Activated naive CD4-positive, alpha-beta T cell treated with anti-CD3 and anti-CD28 coated beads, Interleukin-2, amount 50 U/mL, for 72 hours (primary cell): ENCODE measurements around the gene REXO1. TPM values are rescaled to one million over a fixed set of nuclear protein-coding genes. Genes with fewer than 3 reads are reported as not detected.
A peak's percentile ranks its signal among the peaks of the same experiment; 100 is the strongest.
"Not testable (repeated sequence)": the region's sequence is repeated elsewhere in the genome, so short reads cannot be mapped to it uniquely, and the experiment has no call there.

Experiments
- ATAC-seq, 2 donors: fragments of 150-1000 bp; cut with Tn5 transposase; 2 replicates each; pipeline ENCODE4 v1.10.0; 2021; ENCODE audit warnings: mild to moderate bottlenecking in 2 of 2, moderate library complexity in 2 of 2
- DNase-seq, 2 donors: peaks; one replicate each; pipeline ENCODE4 v3.0.0; 2021 to 2022; ENCODE audit warnings: low spot score in 2 of 2
- H3K27ac Mint-ChIP-seq, 2 donors: one replicate each; pipeline ENCODE4 v1.8.0; 2022; ENCODE audit warnings: mild to moderate bottlenecking in 2 of 2, mixed read lengths in 2 of 2
- H3K36me3 Mint-ChIP-seq, 2 donors: one replicate each; pipeline ENCODE4 v1.8.0; 2022; ENCODE audit warnings: mixed read lengths in 2 of 2
- H3K9me3 Mint-ChIP-seq, 2 donors: one replicate each; pipeline ENCODE4 v1.8.0; 2022; ENCODE audit warnings: mixed read lengths in 2 of 2
- total RNA-seq, 2 donors: library from RNA; stranded (reverse); gene quantifications; one replicate each; pipeline ENCODE4 v1.2.3, GENCODE V29; 2022

The REXO1 gene
- total RNA-seq, 2 donors from 2014 or later = 35.5 to 44.5 TPM

DNA sequence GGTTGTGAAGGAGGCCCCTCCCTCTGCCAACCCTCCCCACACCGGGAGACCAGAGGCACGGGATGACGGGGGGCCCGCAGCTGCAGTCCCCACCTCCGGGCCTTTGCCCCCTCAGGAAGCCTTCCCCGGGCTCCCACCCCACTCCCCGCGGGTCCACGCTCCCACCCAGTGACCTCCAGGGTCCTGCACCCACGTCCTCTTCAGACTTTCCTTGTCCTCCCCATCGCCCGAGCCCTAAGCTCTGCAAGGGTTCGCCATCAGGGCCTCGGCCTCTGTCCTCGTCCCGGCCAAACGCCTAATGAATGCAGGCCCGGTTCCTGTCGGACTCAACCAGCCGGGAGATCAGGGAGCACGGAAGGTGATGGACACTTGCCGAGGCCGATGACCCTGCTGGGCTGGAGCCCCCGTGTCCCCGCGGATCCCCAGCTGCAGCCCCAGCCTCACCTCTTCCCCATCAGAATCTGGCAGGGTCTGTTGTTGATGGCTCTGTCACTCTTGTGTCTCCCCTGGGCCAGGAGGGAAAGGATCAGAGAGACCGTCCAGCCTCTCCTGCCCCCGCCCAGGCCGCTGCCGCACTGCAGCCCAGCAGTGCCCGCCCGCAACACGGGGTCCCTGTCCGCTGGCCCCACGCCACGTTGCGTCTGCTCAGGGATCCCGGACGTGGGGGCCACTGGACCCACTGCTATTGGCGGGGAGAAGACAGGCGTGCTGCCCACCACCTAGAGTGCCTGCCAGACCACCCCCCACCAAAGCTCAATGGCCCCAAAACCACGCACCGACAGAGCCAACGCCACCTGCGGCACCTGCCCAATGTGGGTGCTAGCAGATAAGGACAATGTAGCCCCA, 41.9 kb downstream of the REXO1 start:
- no peaks in the 10 kb centered on the region for H3K36me3 Mint-ChIP-seq
- ATAC-seq (no peak), DNase-seq (no peak)
- no peaks in the 10 kb centered on the region for H3K9me3 Mint-ChIP-seq
- H3K27ac Mint-ChIP-seq = no peak overlapping the region

GRCh38 chr19:1805401-1806183, 42.7 kb downstream of the REXO1 start:
- Mint-ChIP-seq H3K9me3 (no peaks in the 10 kb centered on the region), H3K27ac (no peak overlapping the region), H3K36me3 (no peaks in the 10 kb centered on the region)
- ATAC-seq (no peak), DNase-seq (no peak)

DNA sequence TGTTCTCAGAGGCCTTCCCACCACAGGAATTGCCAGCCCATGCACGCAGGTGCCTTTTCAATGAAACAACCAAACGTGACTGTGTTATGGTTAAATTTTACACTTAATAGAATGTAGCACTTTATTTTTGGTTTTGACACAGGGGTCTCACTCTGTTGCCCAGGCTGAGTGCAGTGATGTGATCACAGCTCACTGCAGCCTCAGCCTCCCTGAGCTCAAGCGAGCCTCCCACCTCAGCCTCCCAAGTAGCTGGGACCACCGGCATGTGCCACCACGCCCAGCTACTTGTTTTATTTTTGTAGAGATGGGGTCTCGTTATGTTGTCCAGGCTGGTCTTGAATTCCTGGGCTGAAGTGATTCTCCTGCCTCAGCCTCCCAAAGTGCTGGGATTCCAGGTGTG, 43.4 kb downstream of the REXO1 start:
- no peak overlapping the region for H3K27ac Mint-ChIP-seq
- ATAC-seq (no peak), DNase-seq (no peak)
- no peaks in the 10 kb centered on the region for H3K9me3 Mint-ChIP-seq
- H3K36me3 Mint-ChIP-seq = no peaks in the 10 kb centered on the region

- no peak for DNase-seq
- H3K36me3 Mint-ChIP-seq = no peaks in the 10 kb centered on the region
- ATAC-seq = no peak
- H3K9me3 Mint-ChIP-seq = no peaks in the 10 kb centered on the region
- no peak overlapping the region for H3K27ac Mint-ChIP-seq
Measured at GRCh38 chr19:1799695-1800342, 48.5 kb downstream of the REXO1 start.

DNA sequence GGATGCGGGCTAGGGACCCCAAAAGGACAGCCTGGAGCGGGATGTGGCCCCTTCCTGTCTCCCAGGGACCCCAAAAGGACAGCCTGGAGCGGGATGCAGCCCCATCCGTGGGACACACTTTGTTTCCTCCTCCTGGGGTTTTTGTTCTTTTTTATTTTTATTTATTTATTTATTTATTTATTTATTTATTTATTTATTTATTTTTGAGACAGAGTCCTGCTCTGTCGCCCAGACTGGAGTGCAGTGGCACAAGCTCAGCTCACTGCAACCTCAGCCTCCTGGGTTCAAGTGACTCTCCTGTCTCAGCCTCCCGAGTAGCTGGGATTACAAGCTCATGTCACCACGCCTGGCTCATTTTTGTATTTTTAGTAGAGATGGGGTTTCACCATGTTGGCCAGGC, 51.0 kb downstream of the REXO1 start:
- not testable (repeated sequence) for ATAC-seq, DNase-seq, H3K36me3 Mint-ChIP-seq, H3K9me3 Mint-ChIP-seq
- peak overlapping the region in 1 of 2 donors; percentile 27 for H3K27ac Mint-ChIP-seq

DNA sequence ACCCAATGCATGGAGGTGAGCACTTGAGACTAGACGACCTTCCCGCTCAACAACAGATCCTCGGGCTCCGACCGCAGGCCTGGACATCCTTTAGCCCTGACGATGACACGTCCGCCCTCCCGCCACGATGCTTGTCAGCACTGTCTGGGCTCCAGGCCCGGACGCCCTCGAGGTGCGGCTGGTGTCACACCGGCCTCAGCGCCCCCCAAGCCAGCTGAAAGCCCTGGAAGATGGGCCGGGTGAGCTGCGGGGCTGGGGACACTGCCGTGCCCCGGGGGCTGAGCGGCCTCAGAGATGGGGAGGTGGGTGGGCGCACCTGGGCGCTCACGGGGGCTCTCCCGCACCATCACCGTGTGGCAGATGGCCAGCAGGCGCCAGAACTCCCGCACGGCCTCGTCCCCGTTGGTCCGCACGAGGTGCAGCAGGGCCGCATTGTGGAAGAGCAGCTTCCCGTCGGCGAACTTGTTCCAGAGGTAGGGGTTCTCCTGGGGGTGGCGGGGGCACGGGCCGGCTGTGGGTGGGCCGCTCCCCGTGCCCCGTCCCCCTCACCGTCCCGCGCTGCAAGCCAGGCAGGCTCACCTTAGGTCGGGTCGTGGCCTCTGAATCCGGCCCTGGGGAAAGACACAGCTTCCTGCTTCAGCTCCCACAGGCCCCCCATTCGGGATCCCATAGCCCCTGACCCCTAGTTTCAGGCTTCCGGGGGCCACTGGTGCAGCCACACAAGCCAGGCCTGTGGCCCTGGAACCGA, 51.7 kb downstream of the REXO1 start:
- H3K36me3 Mint-ChIP-seq = no peaks in the 10 kb centered on the region
- DNase-seq (no peak), ATAC-seq (no peak)
- no peak overlapping the region for H3K27ac Mint-ChIP-seq
- no peaks in the 10 kb centered on the region for H3K9me3 Mint-ChIP-seq

- ATAC-seq (peak; percentile 25 to 39), DNase-seq (no peak)
- H3K9me3 Mint-ChIP-seq = no peaks in the 10 kb centered on the region
- H3K27ac Mint-ChIP-seq = no peak overlapping the region
- H3K36me3 Mint-ChIP-seq = no peaks in the 10 kb centered on the region
Measured at GRCh38 chr19:1794424-1795172, 53.7 kb downstream of the REXO1 start.

- Mint-ChIP-seq H3K9me3 (no peaks in the 10 kb centered on the region), H3K36me3 (no peaks in the 10 kb centered on the region), H3K27ac (no peak overlapping the region)
- ATAC-seq (no peak), DNase-seq (no peak)
Measured at GRCh38 chr19:1791879-1792278, 56.4 kb downstream of the REXO1 start.

DNA sequence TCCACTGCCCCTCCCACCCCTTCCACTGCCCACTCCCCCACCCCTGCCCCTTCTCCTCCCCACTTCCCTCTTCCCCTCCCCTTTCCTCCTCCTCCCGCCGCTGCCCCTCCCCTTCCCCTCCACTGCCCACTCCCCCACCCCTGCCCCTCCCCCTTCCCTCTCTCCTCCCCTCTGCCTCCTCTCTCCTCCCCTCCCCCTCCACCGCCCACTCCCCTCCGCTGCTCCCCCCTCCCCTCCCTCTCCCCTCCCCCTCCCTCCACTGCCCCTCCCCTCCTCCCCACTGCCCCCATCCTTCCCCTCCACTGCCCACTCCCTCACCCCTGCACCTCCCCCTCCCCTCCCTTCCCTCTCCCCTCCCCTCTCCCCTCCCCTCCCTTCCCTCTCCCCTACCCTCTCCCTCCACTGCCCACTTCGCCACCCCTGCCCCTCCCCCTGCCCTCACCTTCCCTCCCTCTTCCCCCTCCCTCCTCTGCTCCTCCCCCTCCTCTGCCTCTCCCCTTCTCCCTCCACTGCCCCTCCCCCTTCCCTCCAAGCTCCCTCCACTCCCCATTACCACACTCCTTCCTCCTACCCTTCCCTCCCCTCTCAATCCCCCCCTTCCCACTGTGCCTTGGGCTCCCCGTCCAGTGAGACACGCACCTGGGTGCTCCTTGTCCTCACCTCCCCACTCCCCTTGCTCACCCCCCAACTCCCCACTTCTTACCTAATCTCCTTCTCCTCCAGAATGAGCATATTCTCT, 58.1 kb downstream of the REXO1 start:
- Mint-ChIP-seq H3K27ac (no peak overlapping the region), H3K36me3 (no peaks in the 10 kb centered on the region), H3K9me3 (no peaks in the 10 kb centered on the region)
- DNase-seq (no peak), ATAC-seq (peak in 1 of 2 donors; percentile 2)

- no peak overlapping the region for H3K27ac Mint-ChIP-seq
- no peaks in the 10 kb centered on the region for H3K36me3 Mint-ChIP-seq
- no peaks in the 10 kb centered on the region for H3K9me3 Mint-ChIP-seq
- no peak for ATAC-seq
- DNase-seq = no peak
Measured at GRCh38 chr19:1789261-1790041, 58.8 kb downstream of the REXO1 start.

DNA sequence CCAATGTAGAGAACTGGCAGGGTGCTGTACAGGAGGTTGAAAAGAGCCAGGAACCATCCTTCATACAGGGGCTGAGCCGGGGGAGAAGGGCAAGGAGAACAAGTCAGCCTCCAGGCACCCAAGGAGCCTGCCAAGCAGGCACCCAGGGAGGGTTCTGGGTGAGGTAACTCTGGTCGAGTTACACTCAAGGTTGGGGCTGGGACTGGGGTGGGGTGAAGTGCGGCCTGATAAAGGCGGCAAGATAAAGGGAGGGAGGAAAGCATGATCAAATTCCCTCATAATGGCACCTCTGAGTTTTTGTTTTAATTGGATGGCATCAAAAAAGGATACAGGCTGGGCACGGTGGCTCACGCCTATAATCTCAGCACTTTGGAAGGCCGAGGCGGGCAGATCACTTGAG, 61.2 kb downstream of the REXO1 start:
- Mint-ChIP-seq H3K27ac (no peak overlapping the region), H3K9me3 (peaks cover 0 to 4% of the 10 kb centered on the region in 2 donors), H3K36me3 (no peaks in the 10 kb centered on the region)
- DNase-seq (no peak), ATAC-seq (no peak)

GRCh38 chr19:1786668-1787067, 61.6 kb downstream of the REXO1 start:
- H3K36me3 Mint-ChIP-seq = no peaks in the 10 kb centered on the region
- no peak for ATAC-seq
- peaks cover 2 to 4% of the 10 kb centered on the region in 2 donors for H3K9me3 Mint-ChIP-seq
- DNase-seq = no peak
- H3K27ac Mint-ChIP-seq = no peak overlapping the region

GRCh38 chr19:1785310-1785709, 63.0 kb downstream of the REXO1 start:
- peaks cover 3 to 4% of the 10 kb centered on the region in 2 donors for H3K9me3 Mint-ChIP-seq
- ATAC-seq (no peak), DNase-seq (no peak)
- no peaks in the 10 kb centered on the region for H3K36me3 Mint-ChIP-seq
- H3K27ac Mint-ChIP-seq = no peak overlapping the region

GRCh38 chr19:1783874-1784273, 64.4 kb downstream of the REXO1 start:
- DNase-seq (no peak), ATAC-seq (no peak)
- no peak overlapping the region for H3K27ac Mint-ChIP-seq
- peaks cover 3 to 4% of the 10 kb centered on the region in 2 donors for H3K9me3 Mint-ChIP-seq
- no peaks in the 10 kb centered on the region for H3K36me3 Mint-ChIP-seq

GRCh38 chr19:1783354-1783753, 64.9 kb downstream of the REXO1 start:
- ATAC-seq = no peak

More at GRCh38 chr19:1783354-1783753, 64.9 kb downstream of the REXO1 start:
- Mint-ChIP-seq H3K27ac (no peak overlapping the region), H3K36me3 (no peaks in the 10 kb centered on the region), H3K9me3 (peaks cover 3 to 4% of the 10 kb centered on the region in 2 donors)
- DNase-seq = no peak
